Globus pallidus (tissue), 1 donor: ENCODE measurements around the gene RNF208.

ENCODE experiments used
- DNase-seq: peaks from one replicate; pipeline ENCODE4 v3.0.0-alpha.2; 2015; ENCODE audit warnings: low spot score

RNF208 gene

DNA sequence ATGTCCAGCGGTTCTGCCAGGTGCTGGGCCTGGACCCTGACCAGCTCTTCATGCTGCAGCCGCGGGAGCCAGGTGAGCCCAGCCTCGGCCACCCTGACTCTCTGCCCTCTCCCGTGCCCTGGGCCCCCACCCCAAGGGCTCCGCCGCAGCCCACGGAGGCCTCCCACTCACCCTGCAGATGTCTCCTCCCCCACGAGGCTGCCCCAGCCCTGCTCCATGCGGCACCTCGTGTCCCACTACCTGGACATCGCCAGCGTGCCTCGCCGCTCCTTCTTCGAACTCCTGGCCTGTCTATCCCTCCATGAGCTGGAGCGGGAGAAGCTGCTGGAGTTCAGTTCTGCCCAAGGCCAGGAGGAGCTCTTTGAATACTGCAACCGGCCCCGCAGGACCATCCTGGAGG lies 7.4 kb downstream of the RNF208 start:
- DNase-seq = no peak

DNA sequence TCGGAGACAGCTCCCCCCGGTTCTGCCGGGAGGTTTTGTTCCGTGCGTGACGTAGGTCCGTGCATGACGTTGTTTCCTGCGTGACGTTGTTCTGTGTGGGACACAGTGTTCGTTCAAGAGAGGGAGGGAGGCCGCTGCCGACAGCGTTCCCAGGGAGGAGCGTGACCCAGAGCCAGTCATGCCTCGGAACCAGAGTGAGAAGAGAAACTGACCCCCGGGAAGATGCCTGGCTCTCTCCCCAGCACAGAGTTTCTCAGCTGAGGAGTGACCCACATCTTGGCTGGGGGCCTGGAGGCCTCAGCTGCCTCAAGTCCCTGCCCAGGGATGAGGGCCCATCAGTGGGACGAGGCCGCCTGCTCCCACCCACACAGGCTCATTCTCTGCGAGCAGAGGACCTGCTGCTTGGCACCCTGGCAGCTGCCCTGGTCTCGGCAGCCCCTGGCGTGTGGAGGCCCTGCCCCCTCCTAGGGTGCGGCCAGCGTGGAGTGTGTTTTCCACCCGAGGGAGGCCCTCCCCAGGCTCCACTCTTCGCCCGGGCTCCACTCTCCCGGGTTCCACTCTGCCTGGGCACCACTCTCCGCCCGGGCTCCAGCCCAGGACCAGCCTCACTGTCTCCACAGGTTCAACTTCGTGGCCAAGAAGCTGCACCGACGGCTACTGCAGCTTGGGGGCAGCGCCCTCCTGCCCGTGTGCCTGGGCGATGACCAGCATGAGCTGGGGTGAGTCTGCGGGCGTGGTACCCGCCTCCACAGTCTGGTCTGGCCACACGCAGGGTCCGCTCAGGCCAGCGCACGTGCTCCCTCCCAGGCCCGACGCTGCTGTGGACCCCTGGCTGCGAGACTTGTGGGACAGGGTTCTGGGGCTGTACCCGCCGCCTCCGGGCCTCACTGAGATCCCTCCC lies 8.6 kb downstream of the RNF208 start:
- DNase-seq = no peak

DNA sequence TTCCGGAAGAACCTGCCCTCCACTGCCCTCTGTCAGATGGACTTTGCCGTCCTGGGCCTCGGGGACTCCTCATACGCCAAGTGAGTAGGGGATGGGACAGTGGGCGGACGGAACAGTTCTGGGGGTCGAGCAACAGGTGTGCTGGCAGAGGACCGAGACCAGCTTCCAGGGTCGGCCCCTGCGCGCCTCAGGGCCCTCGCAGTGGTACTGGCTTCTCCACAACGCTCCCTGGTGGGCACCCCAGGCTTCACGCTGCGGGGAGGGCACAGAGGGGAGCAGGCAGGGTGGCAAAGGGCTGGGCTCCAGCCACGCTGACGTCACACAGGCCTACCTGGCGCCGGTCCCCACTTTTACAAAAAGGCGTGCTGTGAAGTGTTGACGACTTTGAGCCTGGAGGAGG lies 9.5 kb downstream of the RNF208 start:
- no peak for DNase-seq

- no peak for DNase-seq
Observed at GRCh38 chr9:137211532-137211931, 10.5 kb downstream of the RNF208 start.

DNA sequence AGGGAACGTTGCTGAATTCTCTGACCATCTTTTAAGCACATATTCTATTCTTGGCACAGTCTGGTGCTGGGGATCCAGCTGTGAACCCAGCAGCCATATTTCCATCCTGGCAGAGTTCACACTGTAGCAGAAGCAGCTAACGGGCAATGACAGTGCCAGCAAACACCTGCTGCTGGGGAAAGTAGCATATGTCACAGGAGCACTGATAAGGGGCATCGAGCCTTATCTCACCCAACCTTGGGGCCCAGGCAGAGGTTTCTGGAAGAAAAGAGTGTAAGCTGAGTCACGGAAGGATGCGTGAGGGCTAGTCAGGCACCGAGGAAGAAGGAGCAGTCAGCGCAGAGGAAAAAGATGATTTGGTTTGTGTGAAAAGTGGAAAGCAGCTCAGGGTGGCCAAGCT lies 15.4 kb downstream of the RNF208 start:
- DNase-seq = no peak

DNA sequence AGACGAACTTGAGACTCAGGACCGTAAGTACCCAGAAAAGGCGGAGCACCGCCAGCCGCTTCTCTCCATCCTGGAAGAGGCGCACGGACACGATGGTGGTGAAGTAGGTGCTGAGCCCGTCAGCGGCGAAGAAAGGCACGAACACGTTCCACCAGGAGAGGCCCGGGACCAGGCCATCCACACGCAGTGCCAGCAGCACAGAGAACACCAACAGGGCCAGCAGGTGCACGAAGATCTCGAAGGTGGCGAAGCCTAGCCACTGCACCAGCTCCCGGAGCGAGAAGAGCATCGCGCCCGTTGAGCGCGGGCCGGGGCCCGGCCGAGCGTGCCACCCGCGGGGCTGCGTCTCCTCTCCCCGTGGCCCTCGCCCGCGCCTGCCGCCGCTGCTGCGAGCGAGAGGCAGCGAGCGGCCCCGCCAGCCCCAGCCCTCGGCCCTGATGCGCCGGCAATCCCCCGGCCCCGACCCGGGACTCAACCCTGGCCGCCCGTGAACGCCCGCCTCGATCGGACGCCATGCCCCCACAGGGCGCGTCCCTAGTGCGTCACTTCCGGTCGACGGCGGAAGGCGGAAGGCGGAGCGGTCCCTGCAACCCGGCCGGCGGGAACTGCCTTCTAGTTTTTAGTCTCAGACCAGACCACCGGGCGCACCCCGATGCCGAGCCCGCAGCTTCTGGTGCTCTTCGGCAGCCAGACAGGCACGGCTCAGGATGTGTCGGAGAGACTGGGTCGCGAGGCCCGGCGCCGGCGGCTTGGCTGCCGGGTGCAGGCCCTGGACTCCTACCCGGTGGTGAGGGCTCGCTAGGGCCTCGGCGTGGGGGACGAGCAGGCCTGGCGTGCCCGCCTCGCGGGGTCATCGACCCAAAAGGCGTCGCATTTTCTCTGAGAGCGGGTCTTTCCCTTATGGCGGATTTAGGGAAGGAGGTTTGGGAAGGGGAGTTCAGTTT lies 16.6 kb downstream of the RNF208 start, which contains the start of the genes NDOR1 and TMEM203:
Gene NDOR1, plus strand, starts transcription at position 575 of the 944 bp plus-strand sequence. Its CDS starts 78 bp downstream, at position 653.
Gene TMEM203, minus strand, starts transcription at position 523 of the 944 bp plus-strand sequence. Its CDS starts 234 bp downstream, at position 289.
- peak; percentile 82 for DNase-seq

DNA sequence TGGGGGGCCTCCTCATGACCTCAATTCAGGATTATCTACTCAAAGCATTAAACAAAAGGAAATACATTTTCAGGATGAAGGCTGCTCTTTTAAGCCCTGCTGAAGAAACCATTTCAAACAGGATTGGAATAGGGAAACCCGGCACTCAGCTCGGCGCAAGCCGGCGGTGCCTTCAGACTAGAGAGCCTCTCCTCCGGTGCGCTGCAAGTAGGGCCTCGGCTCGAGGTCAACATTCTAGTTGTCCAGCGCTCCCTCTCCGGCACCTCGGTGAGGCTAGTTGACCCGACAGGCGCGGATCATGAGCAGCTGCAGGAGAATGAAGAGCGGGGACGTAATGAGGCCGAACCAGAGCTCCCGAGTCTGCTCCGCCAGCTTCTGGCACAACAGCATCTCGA lies 17.3 kb downstream of the RNF208 start:
- no peak for DNase-seq

DNA sequence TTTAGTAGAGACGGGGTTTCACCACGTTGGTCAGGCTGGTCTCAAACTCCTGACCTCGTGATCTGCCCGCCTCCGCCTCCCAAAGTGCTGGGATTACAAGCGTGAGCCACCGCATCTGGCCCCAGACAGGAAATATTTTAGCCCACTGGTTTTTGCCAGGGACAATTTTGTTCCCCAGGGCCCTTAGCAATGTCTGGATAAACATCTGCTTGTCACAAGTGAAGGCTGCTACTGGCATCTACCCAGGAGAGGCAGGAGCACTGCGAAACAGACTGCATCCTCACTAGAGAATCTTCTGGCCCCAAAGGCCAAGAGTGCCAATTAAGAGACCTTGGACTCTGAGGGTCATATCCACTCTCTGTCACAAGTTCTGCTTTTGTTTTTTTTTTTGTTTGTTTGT lies 19.1 kb downstream of the RNF208 start:
- no peak for DNase-seq

- no peak for DNase-seq
Observed at GRCh38 chr9:137201205-137201868, 20.7 kb downstream of the RNF208 start.

DNA sequence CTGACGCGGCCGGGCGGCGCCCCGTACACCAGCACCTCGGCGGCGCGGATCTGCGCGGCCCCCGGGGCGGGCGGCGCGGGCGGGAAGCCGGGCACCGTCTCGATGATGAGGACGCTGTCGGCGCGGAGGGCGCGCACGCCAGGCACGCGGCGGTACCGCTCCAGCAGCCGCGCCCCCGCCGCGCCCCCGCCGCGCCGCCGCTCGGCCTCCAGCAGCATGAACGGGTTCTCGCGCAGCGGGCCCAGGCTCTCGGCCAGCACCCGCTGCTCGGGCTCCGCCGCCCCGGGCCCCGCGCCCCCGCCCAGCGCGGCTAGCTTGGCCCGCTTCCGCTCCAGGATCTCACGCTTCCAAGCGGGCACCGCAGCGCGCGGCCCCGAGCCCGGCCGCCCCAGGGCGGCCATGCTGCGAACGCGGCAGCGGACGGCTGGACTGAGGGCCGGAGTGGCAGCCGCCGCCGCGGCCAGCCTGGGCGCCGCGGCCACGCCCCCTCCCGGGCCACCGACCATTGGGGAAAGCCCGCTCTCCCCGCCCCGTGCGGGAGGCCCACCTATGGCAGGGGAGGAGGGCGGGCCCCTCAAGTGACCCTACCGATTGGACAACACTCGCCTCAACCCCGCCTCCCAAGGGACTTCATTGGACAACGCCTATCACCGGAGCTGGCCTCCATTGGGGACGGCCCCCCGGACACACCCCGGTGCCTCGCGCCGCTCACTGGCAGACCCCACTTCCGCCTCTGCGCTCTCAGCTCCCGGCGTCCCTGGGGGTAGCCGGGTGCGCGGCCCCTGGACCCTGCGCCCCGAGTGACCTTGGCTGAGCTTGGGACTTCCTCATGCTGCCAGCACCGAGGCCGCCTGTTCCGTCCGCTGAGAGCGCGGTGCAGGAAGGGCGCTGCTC lies 21.5 kb downstream of the RNF208 start, which contains the start of gene TPRN:
Gene TPRN, minus strand, starts transcription at position 431 of the 894 bp plus-strand sequence. Its CDS starts 30 bp downstream, at position 401.
- peak; percentile 99 for DNase-seq

DNA sequence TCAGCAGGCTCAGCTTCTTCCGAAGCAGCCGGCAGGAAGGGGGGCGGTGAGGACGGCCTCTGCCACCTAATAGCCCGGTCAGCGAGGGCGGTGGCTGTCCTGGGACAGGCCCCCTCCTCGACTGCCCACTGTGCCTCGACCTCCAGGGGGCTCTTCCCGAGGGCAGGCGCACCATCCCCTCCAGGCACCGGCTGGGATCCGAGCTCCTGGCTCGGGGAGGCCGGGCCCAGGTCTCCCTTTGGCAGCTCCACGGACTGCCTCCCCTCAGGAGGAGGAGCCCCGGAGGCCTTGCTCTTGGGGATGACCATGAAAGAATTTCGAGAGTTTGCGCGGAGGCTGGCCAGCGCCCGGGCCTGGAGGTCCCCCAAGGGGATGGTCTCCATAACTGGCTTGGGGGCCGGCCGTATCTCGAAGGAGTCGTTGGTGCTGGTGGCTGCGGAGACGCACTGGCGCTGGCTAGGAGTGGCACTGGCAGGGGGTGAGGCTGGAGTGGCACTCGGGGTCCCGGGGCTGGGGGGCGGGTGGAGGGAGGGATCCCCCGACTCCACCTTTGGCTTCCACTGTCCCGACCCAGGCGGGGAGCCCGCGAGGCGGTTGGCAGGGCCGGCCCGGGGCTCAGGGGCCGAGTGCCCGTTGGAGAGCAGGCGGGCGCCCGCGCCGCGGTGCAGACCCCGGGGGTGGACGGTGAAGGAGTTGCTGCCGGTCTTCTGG lies 22.5 kb downstream of the RNF208 start:
- DNase-seq = no peak

- peak; percentile 7 for DNase-seq
Observed at GRCh38 chr9:137198902-137199283, 23.1 kb downstream of the RNF208 start.

GRCh38 chr9:137198051-137198901 lies 23.8 kb downstream of the RNF208 start:
- no peak for DNase-seq

DNA sequence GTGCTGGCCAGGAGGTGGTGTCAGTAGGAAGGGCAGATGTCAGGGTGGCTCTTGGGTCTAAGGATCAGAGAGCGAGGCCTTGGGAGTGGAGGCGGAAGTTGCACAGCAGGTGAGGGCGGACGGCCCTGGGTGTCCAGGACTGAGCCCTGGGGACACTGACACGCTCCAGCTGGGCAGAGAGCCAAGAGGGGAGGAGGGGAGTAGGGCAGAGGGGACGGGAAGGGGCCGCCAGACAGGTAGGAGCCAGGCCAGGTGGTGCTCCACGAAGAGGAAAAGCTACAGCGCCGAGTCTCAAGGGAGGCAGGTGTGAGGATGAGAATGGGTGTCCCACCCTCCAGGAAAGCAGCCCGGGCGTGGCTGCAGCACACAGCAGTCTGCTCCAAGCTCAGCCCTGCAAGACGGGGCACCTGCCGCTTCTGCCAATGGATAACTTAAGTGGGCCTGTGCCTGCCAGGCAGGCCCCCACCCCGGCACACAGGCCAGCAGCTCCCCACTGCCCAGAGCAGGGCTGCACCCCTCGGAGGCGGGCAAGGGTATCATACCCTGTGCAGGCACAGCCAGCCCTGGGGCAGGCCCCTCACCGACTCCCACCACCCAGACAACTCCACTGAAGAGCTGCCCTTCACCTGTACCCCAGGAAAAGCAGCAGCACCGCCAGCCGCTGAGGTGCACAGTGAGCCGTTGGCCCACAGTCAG lies 26.4 kb downstream of the RNF208 start:
- DNase-seq = no peak

- DNase-seq = no peak
Observed at GRCh38 chr9:137194909-137195308, 27.1 kb downstream of the RNF208 start.

DNA sequence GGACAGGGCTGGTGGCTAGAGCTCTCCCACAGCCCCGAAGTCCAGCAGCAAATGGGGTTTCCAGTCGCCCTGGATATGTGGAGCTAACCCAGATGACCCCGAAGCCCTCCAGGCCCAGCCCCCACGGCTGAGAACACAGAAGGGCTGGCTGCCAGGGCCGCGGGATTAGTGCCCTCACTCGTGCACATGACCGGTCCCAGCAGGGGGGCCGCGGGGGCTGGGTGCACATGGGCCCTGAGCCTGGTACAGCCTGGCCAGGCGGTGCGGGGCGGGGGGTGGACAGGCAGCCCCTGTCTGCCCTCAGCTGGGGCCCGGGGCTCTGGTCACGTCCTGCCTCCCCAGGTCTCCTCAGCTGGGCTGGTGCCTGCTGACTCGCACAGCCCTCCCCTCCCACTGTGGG lies 27.7 kb downstream of the RNF208 start:
- DNase-seq = peak; percentile 94

DNA sequence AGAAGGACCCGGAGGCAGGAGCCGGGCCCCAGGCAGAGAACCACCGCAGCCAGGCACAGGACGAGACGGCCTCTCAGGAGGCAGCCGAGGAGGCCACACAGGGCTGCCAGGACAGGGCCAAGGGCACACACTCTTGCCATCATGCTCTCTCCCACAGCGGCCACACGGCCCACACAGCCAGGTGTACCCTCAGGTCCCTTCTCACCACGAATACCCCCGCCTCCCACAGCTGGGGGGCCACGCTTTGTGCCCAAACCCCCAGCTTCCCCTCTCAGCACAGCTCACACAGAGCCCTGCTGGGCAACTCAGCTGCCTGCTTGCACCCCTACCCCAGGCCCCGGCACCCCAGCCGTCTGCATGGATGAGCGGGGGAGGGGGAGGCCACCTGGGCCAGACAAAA lies 28.3 kb downstream of the RNF208 start:
- no peak for DNase-seq

DNA sequence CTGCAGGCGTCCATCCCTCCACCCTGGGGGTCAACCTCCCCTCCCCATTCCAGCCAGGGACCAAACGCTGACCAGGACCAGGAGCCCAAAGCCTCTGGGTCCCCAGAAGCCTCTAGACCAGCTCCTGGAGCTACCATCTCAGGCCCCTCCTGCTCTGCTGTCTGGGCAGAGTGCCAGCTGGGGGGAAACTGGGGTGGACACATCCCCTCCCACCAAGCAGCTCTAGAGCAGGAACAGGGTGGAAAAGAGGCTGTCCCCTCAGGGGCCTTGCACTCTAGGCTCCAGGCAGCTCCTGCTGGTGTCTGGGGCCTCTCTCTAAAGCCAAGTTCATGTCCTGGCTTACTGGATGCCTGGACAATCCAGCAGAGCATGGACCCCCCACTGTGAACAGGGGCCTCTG lies 29.2 kb downstream of the RNF208 start:
- no peak for DNase-seq

DNA sequence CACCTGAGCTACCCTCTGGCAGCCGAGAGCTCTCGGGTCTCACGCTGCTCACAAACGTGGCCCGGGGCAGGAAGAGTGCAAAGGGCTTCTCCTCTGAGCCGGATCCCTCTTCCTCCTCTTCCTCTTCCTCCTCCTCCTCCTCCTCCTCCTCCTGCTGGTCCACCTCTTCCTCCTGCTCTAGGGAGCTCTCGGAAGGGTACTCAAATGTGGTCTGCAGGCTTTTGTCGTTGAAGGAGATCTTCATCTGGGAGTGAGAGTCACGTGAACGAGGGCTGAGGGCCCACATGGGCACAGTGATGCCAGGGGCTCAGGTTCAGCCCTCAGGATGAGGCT lies 29.6 kb downstream of the RNF208 start:
- DNase-seq = no peak
